ENCODE data around the gene NDUFB10. TPM values are rescaled to one million over a fixed set of nuclear protein-coding genes. Genes with fewer than 3 reads are reported as not detected.

Gene NDUFB10
- total and polyA plus RNA-seq, 10 of the 15 experiments (the other 5 are each of a cell fraction or from before 2014, with no cell fraction given), result 52.2 to 319 (median 130) TPM

GRCh38 chr16:1990351-1991134 lies 31.2 kb downstream of the NDUFB10 start (continued):
- no peak for TF ChIP-seq NFIC (IDR thresholded peaks at IDR 0.05; ENCODE audit: low read depth, low read length)
- TF ChIP-seq JUND (IDR thresholded peaks at IDR 0.05; ENCODE audit: low read depth, low read length), result peak; percentile 53; the same call in 1 of the 2 replicates

- no peaks in the 10 kb centered on the region for H4K20me1 ChIP-seq (ENCODE audit: control insufficient read depth, insufficient read depth)
- no peaks in the 10 kb centered on the region for H3K27me3 ChIP-seq (replicated peaks in 1 of 2; ENCODE audit: control insufficient read depth in 2 of 2, insufficient read depth in 2 of 2, low read length in 1 of 2)
- FAIRE-seq (peak; percentile 90), ATAC-seq (peak; percentile 82), DNase-seq (ENCODE audit: low read depth, low spot score) (peak; percentile 71)
- no peaks in the 10 kb centered on the region for H3K79me2 ChIP-seq (ENCODE audit: control insufficient read depth, insufficient read depth, low read length)
- POLR2A ChIA-PET, result interaction anchor here (0.6 to 3.3 kb wide), 8 partner anchors 10 to 314 kb away, joined by 3 to 18 read pairs (median 10); partner anchors contain the start of genes NOXO1, RNF151, RPS2 and TBL3
- no TSS peak for BruUV-seq (replicated peaks)
- H2AFZ ChIP-seq (ENCODE audit: control insufficient read depth, low read depth, low read length), result peak overlapping the region; percentile 13
- peak overlapping the region; percentile 65 for H3K4me3 ChIP-seq
- CTCF ChIA-PET, result interaction anchor here (0.9 to 6.5 kb wide), 4 partner anchors 9 to 27 kb away, joined by 3 to 54 read pairs (median 4); partner anchors contain the start of genes NOXO1, RNF151 and RPS2
- intact Hi-C loops (cut with micrococcal nuclease; ENCODE audit: unreplicated experiment) (no loop called here), in situ Hi-C loops (cut with MboI) (no loop called here)
- peak overlapping the region; percentile 98 for H3K4me2 ChIP-seq (ENCODE audit: control insufficient read depth, insufficient read depth)
- peaks cover 1% of the 10 kb centered on the region; the same call in 1 of the 3 replicates for H3K9me3 ChIP-seq (replicated peaks; ENCODE audit: control insufficient read depth, insufficient read depth, low read length)
- SMC1A ChIA-PET (ENCODE audit: uncharacterized antibody, unreplicated experiment), result no interaction called here
- H3K36me3 ChIP-seq (ENCODE audit: control insufficient read depth in 2 of 2, insufficient read depth in 2 of 2, low read length in 1 of 2), result peaks cover 2 to 5% of the 10 kb centered on the region in 2 experiments; a peak in 3 of 4 replicates
- under 1% methylated on average over 18 of the region's 18 CpGs for WGBS (ENCODE audit: insufficient coverage, insufficient replicate concordance, low lambda C conversion rate, missing lambda C conversion rate)
- RAD21 ChIA-PET (ENCODE audit: unreplicated experiment), result interaction anchor here (0.8 to 1.9 kb wide), 6 partner anchors 10 to 149 kb away, joined by 3 to 12 read pairs (median 3); partner anchors contain the start of genes NOXO1 and RPS2
- peaks cover 27% of the 10 kb centered on the region for H3K4me1 ChIP-seq (ENCODE audit: control insufficient read depth, insufficient read depth, low read length)
- peak overlapping the region; percentile 36 for H3K9ac ChIP-seq (ENCODE audit: control insufficient read depth, insufficient read depth, low read length)
- H3K27ac ChIP-seq (ENCODE audit: control insufficient read depth, insufficient read depth), result peak overlapping the region; percentile 27; the same call in 1 of the 2 replicates
- TF ChIP-seq ZNF217 (IDR thresholded peaks at IDR 0.05) (no peak), IRF4 (IDR thresholded peaks at IDR 0.05; ENCODE audit: low read depth, low read length) (0 out of 2 replicates have a peak, but pooled peaks have one; percentile 5), CUX1 (IDR thresholded peaks at IDR 0.05; ENCODE audit: insufficient replicate concordance, low read depth, low read length) (no peak), POLR2AphosphoS5 (IDR thresholded peaks at IDR 0.05; ENCODE audit: low read length) (peak; percentile 48), EP300 (IDR thresholded peaks at IDR 0.05; ENCODE audit: borderline replicate concordance in 1 of 2, control insufficient read depth in 1 of 2, low read depth in 2 of 2, low read length in 2 of 2) (peak in 1 of 2 experiments; percentile 45; a peak in 1 of 4 replicates), PAX5 (IDR thresholded peaks at IDR 0.05; ENCODE audit: borderline replicate concordance, low read depth, low read length) (no peak; the same call in 1 of the 2 replicates), RELA (IDR thresholded peaks at IDR 0.05; ENCODE audit: borderline replicate concordance, partially characterized antibody) (peak; percentile 13), EGR1 (IDR thresholded peaks at IDR 0.05; ENCODE audit: borderline replicate concordance in 1 of 2, low read depth in 2 of 2, low read length in 2 of 2) (0 out of 3 replicates have a peak, but pooled peaks of 1 of the 2 experiments have one; percentile 10), MXI1 (IDR thresholded peaks at IDR 0.05; ENCODE audit: low read depth, low read length) (peak; percentile 79), MAX (IDR thresholded peaks at IDR 0.05; ENCODE audit: low read depth, low read length) (peak; percentile 96), IKZF2 (IDR thresholded peaks at IDR 0.05) (no peak; a peak in 2 of 4 replicates), CBFB (IDR thresholded peaks at IDR 0.05; ENCODE audit: low read depth) (no peak), RAD51 (IDR thresholded peaks at IDR 0.05) (peak; percentile 97), POU2F2 (IDR thresholded peaks at IDR 0.05; ENCODE audit: borderline replicate concordance, low read depth, low read length) (peak; percentile 92; the same call in 2 of the 3 replicates)
Observed at GRCh38 chr16:1991135-1991551, 31.8 kb downstream of the NDUFB10 start.

Data from GM12878 (cell line).